NCI-H2081 (cell line): ENCODE measurements around the gene POFUT1.

ENCODE experiments used
- DNase-seq, 2 experiments: peaks; one replicate each; lab custom pipeline; 2025; lab: John Stamatoyannopoulos, UW

Gene POFUT1

DNA sequence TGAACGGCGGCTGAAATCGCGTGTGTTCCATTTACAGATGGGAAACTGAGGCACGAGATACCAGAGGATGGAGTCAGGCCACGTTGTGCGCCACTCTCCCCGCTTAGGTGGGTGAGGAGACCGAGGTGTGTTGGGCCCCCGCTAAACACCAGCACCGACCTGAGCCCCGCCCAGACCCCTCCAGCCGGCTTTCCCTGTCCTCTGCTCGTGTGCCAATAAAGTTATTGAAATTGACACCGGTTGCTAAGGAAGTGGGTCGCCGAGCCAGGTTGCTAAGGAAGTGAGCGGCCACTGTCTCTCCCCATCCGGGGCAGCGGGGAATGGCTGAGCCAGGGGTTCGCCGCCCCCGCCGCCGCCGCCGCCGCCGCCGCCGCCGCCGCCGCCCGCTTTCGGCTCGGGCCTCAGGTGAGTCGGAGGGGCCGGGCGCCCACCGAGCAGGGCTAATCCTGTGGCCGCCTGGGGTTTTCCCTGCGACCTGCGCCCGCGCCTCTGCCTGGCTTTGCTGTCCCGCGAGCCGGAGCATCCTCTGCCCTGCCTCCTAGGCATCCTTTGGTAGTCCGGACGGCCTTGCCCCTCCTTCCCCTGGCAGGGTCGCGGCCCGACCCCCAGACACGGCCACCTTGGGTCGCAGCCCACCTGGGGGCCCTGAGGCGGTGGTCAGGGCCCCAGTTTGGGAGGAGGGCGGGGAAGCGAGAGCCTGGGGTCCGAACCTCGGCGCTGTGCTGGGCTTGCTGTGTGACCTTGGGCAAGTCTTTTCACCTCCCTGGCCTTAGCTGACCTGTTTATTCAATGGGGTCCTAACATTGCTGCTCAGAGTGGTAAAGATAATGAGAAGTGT, 69.9 kb downstream of the POFUT1 start, which contains the start of gene KIF3B:
TSS of gene KIF3B (plus strand) at position 291 of the 838 bp plus-strand sequence. CDS start 32,127 bp downstream, outside the sequence.
- DNase-seq = peak; percentile 86 to 93

DNA sequence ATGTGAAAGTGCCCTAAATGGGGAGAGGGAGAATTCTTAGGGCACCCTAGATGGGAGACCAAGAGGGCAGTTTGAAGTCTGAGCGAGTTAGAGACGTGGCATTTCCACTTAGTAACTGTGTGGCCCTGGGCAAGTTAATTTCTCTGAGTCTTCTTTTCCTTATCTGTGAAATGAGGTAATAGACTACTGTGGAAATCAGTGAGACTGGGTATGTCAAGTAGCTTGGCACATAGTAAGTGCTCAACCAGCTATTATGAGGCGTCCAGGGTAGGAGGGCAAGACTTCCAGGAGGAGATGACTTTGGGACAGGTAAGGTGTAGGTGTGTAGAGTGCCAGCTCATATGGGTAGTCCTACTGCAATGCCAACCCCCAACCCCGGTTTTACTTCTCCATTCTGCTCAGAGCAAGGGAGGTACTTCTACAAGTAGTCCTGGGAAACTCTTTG, 70.5 kb downstream of the POFUT1 start:
- DNase-seq = no peak

- no peak for DNase-seq
Measured at GRCh38 chr20:32281711-32282110, 74.0 kb downstream of the POFUT1 start.

DNA sequence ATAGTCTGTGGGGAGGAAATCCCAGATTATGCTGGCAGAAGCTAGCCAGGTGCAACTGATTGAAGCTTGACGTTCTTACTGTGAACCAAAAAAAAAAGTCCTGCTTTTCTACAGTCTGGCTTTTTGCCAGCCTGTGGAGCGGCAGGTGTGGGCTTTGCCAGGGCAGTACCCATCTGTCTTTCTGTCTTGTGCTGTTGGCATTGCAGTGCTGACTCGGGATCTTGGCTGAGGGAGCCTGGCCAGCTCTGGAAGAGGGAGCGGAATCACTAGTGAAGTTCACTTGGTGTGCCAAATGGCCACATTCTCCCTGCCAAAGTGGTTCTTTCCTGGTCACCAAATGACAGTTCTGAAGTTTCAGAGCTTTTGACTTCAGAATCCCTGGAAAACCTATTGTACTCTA, 74.8 kb downstream of the POFUT1 start:
- peak; percentile 46 to 86 for DNase-seq

- DNase-seq = no peak
Measured at GRCh38 chr20:32285082-32285620, 77.5 kb downstream of the POFUT1 start.

DNA sequence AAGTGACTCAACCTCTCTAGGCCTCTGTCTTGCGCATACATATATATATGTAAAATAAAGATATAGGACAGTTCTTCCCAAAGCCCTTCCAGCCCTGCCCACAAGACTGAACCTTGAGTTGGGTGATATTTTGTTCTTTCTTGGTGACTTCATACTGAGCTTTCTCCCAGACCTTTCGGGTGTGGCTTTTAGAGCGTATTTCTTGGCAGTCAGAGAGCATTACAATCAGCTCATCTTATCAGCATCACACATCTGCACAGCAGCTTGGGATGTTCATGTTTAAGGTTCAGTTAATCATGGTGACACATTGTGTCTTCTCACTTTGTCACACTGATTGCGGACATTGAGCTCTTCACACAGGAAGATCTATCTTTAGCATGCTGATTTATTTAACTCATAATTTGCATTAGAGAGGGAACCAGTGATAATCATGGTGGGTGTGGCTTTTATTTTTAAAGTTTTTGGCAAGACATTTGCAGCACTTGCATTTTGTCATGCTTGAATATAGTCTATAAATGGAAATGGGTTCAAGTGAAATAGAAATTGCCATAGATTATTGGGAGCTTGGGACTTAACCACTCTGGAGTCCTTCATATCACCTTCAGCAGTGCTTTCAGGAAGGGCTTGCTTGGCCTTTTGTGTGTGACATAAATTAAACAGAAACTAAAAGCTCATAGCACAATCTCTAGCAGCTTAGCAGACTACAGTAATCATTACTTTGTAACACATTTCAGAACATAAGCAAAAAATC, 78.1 kb downstream of the POFUT1 start:
- DNase-seq = no peak

GRCh38 chr20:32287231-32287638, 79.6 kb downstream of the POFUT1 start:
- DNase-seq = no peak
